ENCODE results near the gene GRK5.
"Not testable (repeated sequence)": the region's sequence is repeated elsewhere in the genome, so short reads cannot be mapped to it uniquely, and the experiment has no call there.

The GRK5 gene

GRCh38 chr10:119250641-119251314 lies 43.4 kb downstream of the GRK5 start:
- no peak for DNase-seq (ENCODE audit: low read depth in 2 of 2)

GRCh38 chr10:119251315-119251708 lies 43.9 kb downstream of the GRK5 start:
- DNase-seq (ENCODE audit: low read depth in 2 of 2) = no peak

GRCh38 chr10:119252051-119252465 lies 44.7 kb downstream of the GRK5 start:
- DNase-seq (ENCODE audit: low read depth in 2 of 2) = no peak

- DNase-seq (ENCODE audit: low read depth in 2 of 2) = no peak
Measured at GRCh38 chr10:119252470-119253151, 45.2 kb downstream of the GRK5 start.

GRCh38 chr10:119253433-119254174 lies 46.2 kb downstream of the GRK5 start:
- no peak for DNase-seq (ENCODE audit: low read depth in 2 of 2)

- no peak for DNase-seq (ENCODE audit: low read depth in 2 of 2)
Measured at GRCh38 chr10:119254335-119254734, 47.0 kb downstream of the GRK5 start.

DNA sequence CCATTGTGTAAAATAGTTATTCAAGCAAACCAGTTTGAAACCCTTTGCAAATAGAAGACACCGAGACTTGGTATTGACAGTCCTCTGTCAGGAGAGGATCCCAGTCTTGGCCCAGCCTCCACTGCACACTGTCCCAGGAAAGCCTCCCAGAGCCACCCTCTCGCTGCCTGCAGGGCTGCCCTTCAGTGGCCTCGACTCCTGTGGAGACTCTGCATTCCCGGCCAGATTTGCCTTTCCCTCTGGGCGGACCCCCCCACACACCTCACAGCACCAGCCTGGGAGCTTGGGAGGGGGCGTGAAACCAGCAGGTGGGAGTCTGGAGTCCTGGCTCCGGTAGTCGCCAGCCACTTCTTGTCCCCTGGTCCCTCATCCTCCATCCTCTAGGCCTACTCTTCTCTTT lies 48.7 kb downstream of the GRK5 start:
- DNase-seq (ENCODE audit: low read depth in 2 of 2) = no peak

DNA sequence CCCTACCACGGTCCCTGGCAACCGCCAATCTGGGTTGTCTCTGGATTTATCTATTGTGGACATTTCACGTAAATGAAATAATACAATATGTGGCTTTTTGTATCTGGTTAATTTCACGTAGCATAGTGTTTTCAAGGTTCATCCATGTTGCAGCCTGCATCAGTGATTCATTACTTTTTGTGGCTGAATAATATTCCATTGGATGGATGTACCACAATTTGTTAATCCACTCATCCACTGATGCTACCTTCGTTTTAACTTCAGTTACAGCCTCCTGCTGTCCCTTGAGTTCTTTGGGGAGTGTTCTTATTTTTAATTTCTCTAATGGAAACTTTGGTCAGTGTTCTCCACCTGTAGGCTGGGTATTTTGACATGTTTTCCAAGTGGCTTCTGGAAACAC lies 49.5 kb downstream of the GRK5 start:
- no peak for DNase-seq (ENCODE audit: low read depth in 2 of 2)

DNA sequence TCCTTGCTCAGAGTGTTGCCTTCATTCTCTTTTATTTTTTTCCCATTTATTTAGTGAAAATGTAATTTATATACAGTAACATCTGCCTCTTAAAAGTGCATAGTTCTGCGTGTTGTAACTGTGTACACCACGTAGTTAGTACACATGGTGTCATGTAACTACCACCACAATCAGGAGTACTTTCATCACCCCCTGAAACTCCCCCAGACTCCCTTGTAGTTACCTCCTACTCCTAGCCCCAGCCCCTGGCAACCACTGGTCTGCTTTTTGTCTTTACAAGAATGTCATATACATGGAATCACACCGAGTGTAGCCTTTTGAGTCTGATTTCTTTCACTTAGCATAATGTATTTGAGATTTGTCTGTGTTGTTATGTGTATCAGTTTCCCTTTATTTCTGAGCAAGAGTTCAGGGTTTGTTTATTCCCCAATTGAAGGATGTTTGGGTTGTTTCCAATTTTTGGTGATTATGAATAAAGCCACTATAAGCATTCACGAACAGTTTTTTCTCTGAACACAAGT lies 50.6 kb downstream of the GRK5 start:
- DNase-seq (ENCODE audit: low read depth in 2 of 2) = no peak

DNA sequence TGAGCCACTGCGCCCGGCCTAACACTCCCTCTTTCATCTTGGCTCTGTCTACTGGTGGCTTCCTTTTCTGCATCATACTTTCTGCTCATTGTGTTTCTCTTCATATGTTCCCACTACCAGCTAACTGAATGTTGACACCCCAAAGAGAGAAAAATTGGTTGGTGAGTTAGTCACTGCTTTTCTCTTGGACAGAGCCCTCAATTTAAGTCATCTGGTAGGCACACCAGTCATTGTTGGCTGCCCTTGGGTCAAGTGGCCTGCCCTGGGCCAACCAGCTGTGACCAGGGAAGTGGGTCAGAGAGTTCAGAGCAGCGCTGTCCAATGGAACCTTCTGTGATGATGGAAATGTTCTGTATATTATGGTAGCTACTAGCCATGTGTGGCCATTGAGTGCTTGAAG lies 52.0 kb downstream of the GRK5 start:
- DNase-seq (ENCODE audit: low read depth in 2 of 2) = no peak

GRCh38 chr10:119261016-119261415 lies 53.6 kb downstream of the GRK5 start:
- not testable (repeated sequence) for DNase-seq (ENCODE audit: low read depth in 2 of 2)

GRCh38 chr10:119263951-119264617 lies 56.7 kb downstream of the GRK5 start:
- no peak for DNase-seq (ENCODE audit: low read depth in 2 of 2)

DNA sequence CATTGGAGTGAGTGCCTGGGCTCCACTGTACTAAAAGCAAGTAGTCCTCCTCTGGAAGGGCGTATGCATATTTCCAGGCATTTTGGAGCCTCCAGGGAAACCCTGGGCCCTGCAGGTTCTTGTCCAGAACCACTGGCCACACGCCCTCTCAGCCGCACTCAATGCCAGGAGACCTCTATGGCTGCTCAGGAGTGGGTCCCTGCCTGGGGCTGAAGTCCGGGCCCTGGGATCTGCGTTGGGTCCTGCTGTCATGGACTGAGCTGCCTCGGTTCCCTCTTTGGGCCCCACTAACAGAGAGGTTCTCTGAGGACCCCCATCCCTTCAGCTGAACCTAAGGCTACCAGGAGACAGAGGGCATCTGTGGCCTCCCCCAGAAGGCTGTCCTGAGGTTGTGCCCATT lies 58.3 kb downstream of the GRK5 start:
- DNase-seq (ENCODE audit: low read depth in 2 of 2) = no peak

- no peak for DNase-seq (ENCODE audit: low read depth in 2 of 2)
Measured at GRCh38 chr10:119267384-119267783, 60.0 kb downstream of the GRK5 start.

GRCh38 chr10:119268428-119268827 lies 61.1 kb downstream of the GRK5 start:
- no peak for DNase-seq (ENCODE audit: low read depth in 2 of 2)

GRCh38 chr10:119268871-119269506 lies 61.6 kb downstream of the GRK5 start:
- DNase-seq (ENCODE audit: low read depth in 2 of 2) = peak; percentile 44 to 51

- DNase-seq (ENCODE audit: low read depth in 2 of 2) = no peak
Measured at GRCh38 chr10:119269737-119270136, 62.4 kb downstream of the GRK5 start.

GRCh38 chr10:119270762-119271366 lies 63.5 kb downstream of the GRK5 start:
- peak; percentile 22 to 34 for DNase-seq (ENCODE audit: low read depth in 2 of 2)

GRCh38 chr10:119272338-119272734 lies 65.0 kb downstream of the GRK5 start:
- not testable (repeated sequence) for DNase-seq (ENCODE audit: low read depth in 2 of 2)

- DNase-seq (ENCODE audit: low read depth in 2 of 2) = no peak
Measured at GRCh38 chr10:119272736-119273135, 65.4 kb downstream of the GRK5 start.

DNA sequence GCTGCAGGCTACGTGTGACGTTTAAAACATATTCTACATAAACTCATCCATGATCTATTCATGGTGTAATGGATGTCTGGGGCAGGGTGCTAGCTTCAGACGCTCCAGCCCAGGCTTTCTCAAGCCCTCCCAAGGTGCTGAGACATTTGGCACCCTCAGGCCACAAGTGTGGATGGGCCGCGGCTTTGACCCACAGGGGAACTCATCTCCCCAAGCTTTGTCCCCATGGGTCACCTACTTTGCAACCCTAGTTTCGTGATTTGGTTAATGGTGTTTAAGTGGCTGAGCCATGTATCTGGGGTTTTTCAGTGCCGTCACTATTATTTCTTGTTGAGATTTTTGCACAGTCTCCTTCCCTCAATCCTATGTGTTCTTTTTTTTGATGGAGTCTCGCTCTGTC lies 66.0 kb downstream of the GRK5 start:
- DNase-seq (ENCODE audit: low read depth in 2 of 2) = no peak

Measured in stimulated activated CD8-positive, alpha-beta memory T cell treated with anti-CD3 and anti-CD28 coated beads, Interleukin-2, amount 100 ng/mL, for 1 hour (primary cell).